Duodenal mucosa (tissue), 2 donors: ENCODE results near the gene ALKBH6.

Experiments
- H3K27ac ChIP-seq: one replicate; pipeline ENCODE4 v1.7.0; 2013; ENCODE audit warnings: low read depth, low read length
- H3K27me3 ChIP-seq, 2 donors: one replicate each; pipeline ENCODE4 v1.7.0; 2013; ENCODE audit warnings: low read length in 2 of 2, control low read depth in 1 of 2; ENCODE audit not compliant: insufficient read depth in 2 of 2, control insufficient read depth in 1 of 2
- H3K36me3 ChIP-seq, 2 donors: one replicate each; pipeline ENCODE4 v1.7.0; 2013; ENCODE audit warnings: low read length in 2 of 2, control low read depth in 1 of 2; ENCODE audit not compliant: insufficient read depth in 2 of 2, control insufficient read depth in 1 of 2
- H3K4me1 ChIP-seq, 2 donors: one replicate each; pipeline ENCODE4 v1.7.0; 2013; ENCODE audit warnings: low read length in 2 of 2, control low read depth in 1 of 2; ENCODE audit not compliant: insufficient read depth in 2 of 2, control insufficient read depth in 1 of 2
- H3K4me3 ChIP-seq, 2 donors: one replicate each; pipeline ENCODE4 v1.7.0; 2013; ENCODE audit warnings: low read length in 2 of 2, low read depth in 1 of 2
- H3K9ac ChIP-seq, 2 donors: one replicate each; pipeline ENCODE4 v1.7.0; 2013; ENCODE audit warnings: low read length in 2 of 2, low read depth in 1 of 2
- H3K9me3 ChIP-seq, 2 donors: one replicate each; pipeline ENCODE4 v1.7.0; 2013; ENCODE audit warnings: low read length in 2 of 2, control low read depth in 1 of 2; ENCODE audit not compliant: control insufficient read depth in 1 of 2

Gene ALKBH6

DNA sequence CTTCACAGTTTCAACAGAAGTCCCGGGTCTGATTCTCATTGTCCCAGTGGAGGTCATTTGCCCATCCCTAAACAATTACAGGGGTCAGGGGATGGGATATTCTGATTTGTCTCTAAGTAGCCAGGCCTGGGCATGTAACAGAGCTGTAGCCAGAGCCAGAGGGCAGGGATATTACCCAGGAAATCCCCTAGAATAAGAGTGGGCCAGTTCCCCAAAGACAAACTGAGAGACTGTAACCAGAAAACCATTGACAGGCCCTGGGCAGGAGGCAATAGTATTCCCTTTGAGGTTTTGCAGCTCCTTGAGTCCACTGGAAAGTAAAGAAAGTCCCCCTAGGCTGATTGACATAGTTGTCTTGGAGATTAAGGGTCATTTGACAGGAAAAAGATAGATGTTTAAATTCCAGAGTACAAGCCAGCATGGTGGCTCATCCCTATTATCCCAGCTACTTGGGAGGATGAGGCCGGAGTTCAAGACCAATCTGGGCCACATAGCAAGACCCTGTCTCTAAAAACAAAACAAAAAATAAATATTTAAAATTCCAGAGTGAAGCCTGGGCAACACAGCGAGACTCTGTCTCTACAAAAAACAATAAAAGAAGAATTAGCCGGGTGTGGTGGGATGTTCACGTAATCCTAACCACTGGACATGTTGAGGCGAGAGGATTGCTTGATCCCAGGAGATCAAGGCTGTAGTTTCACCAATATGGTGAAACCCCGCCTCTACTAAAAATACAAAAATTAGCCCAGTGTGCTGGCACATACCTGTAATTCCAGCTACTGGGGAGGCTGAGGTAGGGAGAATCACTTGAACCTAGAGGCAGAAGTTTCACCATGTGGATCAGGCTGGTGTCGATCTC is 20.9 kb downstream of the ALKBH6 start:
- no peak overlapping the region for H3K4me3 ChIP-seq
- H3K9ac ChIP-seq = no peak overlapping the region
- no peak overlapping the region for H3K27ac ChIP-seq
- H3K9me3 ChIP-seq = no peaks in the 10 kb centered on the region
- peaks cover 0 to under 1% of the 10 kb centered on the region in 2 donors for H3K36me3 ChIP-seq
- H3K4me1 ChIP-seq = peaks cover 12 to 23% of the 10 kb centered on the region in 2 donors
- H3K27me3 ChIP-seq = peaks cover 0 to 3% of the 10 kb centered on the region in 2 donors

GRCh38 chr19:35991731-35992450 is 22.1 kb downstream of the ALKBH6 start:
- peaks cover under 1 to 3% of the 10 kb centered on the region in 2 donors for H3K27me3 ChIP-seq
- no peak overlapping the region for H3K27ac ChIP-seq
- no peaks in the 10 kb centered on the region for H3K9me3 ChIP-seq
- no peak overlapping the region for H3K4me3 ChIP-seq
- H3K4me1 ChIP-seq = peaks cover 12 to 23% of the 10 kb centered on the region in 2 donors
- H3K36me3 ChIP-seq = no peaks in the 10 kb centered on the region
- H3K9ac ChIP-seq = no peak overlapping the region

DNA sequence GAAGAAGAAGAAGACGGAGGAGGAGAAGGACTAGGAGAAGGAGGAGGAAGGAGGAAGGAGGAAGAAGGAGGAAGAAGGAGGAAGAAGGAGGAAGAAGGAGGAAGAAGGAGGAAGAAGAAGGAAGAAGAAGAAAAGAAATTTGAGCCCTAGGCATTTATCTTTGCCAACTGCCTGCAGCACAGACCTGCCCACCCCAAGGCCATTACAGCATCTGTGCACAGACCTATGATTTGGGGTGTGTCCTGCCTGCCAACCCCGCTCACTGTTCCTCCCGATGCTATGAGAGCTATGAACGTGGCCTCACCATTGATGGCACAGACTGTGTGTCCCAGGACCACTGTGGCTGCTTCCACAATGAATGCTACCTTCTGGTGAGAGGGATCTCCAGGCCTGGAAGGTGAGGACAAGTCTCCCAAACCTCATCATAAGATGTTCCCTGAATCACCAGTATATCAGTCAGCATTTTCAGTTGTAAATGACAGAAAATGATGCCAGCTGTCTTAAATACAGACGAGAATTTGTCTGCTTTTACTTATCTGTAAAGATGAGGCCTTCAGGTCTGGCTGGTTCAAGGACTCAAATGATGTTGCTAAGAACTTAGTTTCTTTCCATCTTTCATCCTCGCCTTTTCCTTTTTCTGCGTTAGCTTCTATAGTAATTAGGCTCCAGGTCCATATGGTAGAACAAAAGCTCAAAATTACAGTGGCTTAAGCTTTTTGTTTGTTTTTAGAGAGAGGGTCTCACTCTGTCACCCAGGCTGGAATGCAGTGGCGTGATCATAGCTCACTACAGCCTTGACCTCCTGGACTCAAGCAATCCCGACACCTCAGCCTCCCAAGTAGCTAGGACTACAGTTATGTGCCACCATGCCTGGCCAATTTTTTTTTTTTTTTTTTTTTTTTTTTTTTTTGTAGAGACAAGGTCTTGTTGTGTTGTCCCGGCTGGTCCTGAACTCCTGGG is 23.0 kb downstream of the ALKBH6 start:
- Histone ChIP-seq H3K4me1 (peaks cover 4 to 15% of the 10 kb centered on the region in 2 donors), H3K27me3 (peaks cover 9 to 11% of the 10 kb centered on the region in 2 donors), H3K36me3 (no peaks in the 10 kb centered on the region), H3K4me3 (no peak overlapping the region), H3K9me3 (no peaks in the 10 kb centered on the region), H3K27ac (no peak overlapping the region), H3K9ac (no peak overlapping the region)

GRCh38 chr19:35990156-35990555 is 23.9 kb downstream of the ALKBH6 start:
- H3K4me3 ChIP-seq = no peak overlapping the region
- peaks cover 15 to 18% of the 10 kb centered on the region in 2 donors for H3K27me3 ChIP-seq
- no peak overlapping the region for H3K27ac ChIP-seq
- no peak overlapping the region for H3K9ac ChIP-seq
- H3K9me3 ChIP-seq = no peaks in the 10 kb centered on the region
- peaks cover 0 to 7% of the 10 kb centered on the region in 2 donors for H3K4me1 ChIP-seq
- no peaks in the 10 kb centered on the region for H3K36me3 ChIP-seq

GRCh38 chr19:35988824-35989223 is 25.2 kb downstream of the ALKBH6 start:
- no peaks in the 10 kb centered on the region for H3K36me3 ChIP-seq
- no peaks in the 10 kb centered on the region for H3K4me1 ChIP-seq
- peaks cover 17 to 20% of the 10 kb centered on the region in 2 donors for H3K27me3 ChIP-seq

DNA sequence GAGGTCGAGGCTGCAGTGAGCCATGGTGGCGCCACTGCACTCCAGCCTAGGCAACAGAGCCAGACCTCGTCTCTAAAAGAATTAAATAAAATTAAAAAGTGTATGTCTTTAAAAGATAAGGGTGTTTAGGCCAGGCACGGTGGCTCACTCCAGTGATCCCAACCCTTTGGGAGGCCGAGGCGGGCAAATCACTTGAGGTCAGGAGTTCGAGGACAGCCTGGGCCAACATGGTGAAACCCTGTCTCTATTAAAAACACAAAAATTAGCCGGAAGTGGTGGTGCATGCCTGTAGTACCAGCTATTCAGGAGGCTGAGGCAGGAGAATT is 26.5 kb downstream of the ALKBH6 start:
- no peak overlapping the region for H3K9ac ChIP-seq
- H3K36me3 ChIP-seq = no peaks in the 10 kb centered on the region
- peaks cover 17 to 20% of the 10 kb centered on the region in 2 donors for H3K27me3 ChIP-seq
- H3K4me3 ChIP-seq = no peak overlapping the region
- H3K9me3 ChIP-seq = no peaks in the 10 kb centered on the region
- no peaks in the 10 kb centered on the region for H3K4me1 ChIP-seq
- H3K27ac ChIP-seq = no peak overlapping the region

More at GRCh38 chr19:35988824-35989223, 25.2 kb downstream of the ALKBH6 start:
- Histone ChIP-seq H3K4me3 (no peak overlapping the region), H3K9me3 (no peaks in the 10 kb centered on the region), H3K9ac (no peak overlapping the region), H3K27ac (no peak overlapping the region)

DNA sequence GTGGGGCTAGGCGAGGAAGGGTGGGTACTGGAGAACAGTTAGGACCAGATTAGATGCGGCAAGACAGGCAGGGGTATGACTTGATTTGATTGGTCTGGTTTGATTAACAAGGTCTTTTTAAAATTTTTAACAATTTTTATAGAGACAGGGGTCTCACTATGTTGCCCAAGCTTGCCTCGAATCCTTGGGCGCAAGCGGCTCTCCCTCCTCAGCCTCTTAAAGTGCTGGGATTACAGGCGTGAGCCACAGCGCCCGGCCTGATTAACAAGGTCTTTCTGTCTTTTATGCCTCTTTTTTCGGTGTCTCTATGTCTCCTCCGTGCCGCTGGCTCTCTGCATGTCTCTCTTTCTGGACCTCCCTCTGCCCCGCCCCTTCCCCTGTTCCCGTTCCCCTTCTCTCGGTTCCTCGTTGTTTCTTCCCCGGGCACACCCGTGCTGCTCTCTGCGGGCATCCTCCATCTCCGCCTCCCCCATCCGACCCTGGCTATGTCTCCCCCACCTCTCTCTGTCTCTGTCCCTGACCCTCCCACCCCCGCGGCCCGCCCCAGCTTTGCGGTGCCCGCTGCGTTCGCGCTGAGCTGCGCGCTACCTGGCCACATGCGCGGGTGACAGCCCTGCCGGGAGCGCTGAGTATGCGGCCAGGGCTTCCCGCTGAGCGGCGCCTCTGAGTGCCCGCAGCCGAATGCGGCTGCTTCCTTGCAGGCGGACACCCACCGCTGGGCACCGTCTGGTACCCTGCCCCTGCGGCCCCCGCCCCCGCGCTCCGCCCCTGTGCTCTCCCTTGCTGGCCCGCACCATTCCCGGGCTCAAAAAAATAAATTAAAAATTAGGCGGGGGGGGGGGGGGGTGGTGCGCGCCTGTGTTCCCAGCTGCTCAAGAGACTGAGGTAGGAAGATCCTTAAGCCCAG is 27.1 kb downstream of the ALKBH6 start:
- no peaks in the 10 kb centered on the region for H3K36me3 ChIP-seq
- H3K9ac ChIP-seq = no peak overlapping the region
- peak overlapping the region; percentile 8 to 28 for H3K4me3 ChIP-seq
- H3K9me3 ChIP-seq = no peaks in the 10 kb centered on the region
- H3K27me3 ChIP-seq = peaks cover 17 to 20% of the 10 kb centered on the region in 2 donors
- H3K4me1 ChIP-seq = no peaks in the 10 kb centered on the region
- H3K27ac ChIP-seq = no peak overlapping the region

GRCh38 chr19:35986111-35986510 is 27.9 kb downstream of the ALKBH6 start:
- Histone ChIP-seq H3K4me1 (no peaks in the 10 kb centered on the region), H3K27me3 (peaks cover 17 to 20% of the 10 kb centered on the region in 2 donors), H3K4me3 (no peak overlapping the region), H3K9ac (no peak overlapping the region), H3K27ac (no peak overlapping the region), H3K36me3 (no peaks in the 10 kb centered on the region), H3K9me3 (no peaks in the 10 kb centered on the region)

DNA sequence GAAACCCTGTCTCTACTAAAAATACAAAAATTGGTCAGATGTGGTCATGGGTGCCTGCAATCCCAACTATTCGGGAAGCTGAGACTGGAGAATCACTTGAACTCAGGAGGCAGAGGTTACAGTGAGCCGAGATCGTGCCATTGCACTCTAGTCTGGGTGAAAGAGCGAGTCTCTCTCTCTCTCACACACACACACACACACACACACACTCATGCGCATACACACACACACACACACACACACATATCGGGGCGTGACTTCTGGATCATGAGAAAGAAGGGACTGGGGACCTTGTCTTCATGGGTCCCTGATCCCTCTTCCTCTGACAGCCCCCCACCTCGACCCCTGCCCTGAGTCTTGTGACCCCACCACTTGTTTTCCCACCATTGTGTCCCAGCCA is 30.8 kb downstream of the ALKBH6 start:
- Histone ChIP-seq H3K4me3 (no peak overlapping the region), H3K27me3 (peaks cover 20 to 24% of the 10 kb centered on the region in 2 donors), H3K4me1 (no peaks in the 10 kb centered on the region), H3K27ac (no peak overlapping the region), H3K9me3 (no peaks in the 10 kb centered on the region), H3K36me3 (no peaks in the 10 kb centered on the region), H3K9ac (no peak overlapping the region)
